GM06990 (cell line): ENCODE results near the gene DCST2.

Experiments used
- DNase-seq: peaks from one replicate; pipeline ENCODE4 v3.0.0-alpha.2; 2011; ENCODE audit not compliant: insufficient read length; ENCODE audit errors: extremely low read depth
- H3K27me3 ChIP-seq: replicated peaks from 2 replicates; pipeline ENCODE4 v1.6.0; 2011; ENCODE audit warnings: low read length; ENCODE audit not compliant: control insufficient read depth, insufficient read depth
- H3K36me3 ChIP-seq: 2 replicates; pipeline ENCODE4 v1.5.1; 2011; ENCODE audit warnings: low read length; ENCODE audit not compliant: control insufficient read depth, insufficient read depth
- H3K4me3 ChIP-seq: replicated peaks from 2 replicates; pipeline ENCODE4 v1.5.1; 2011; ENCODE audit warnings: low read depth, mild to moderate bottlenecking, control low read depth, low read length
- CTCF ChIP-seq: IDR thresholded peaks from 2 replicates; pipeline ENCODE4 v1.5.1; 2011; ENCODE audit warnings: low read length, control low read depth, mild to moderate bottlenecking, inconsistent platforms; ENCODE audit not compliant: insufficient read depth, poor library complexity, severe bottlenecking

The DCST2 gene

GRCh38 chr1:155061381-155062150 lies 28.0 kb upstream of the DCST2 start:
- DNase-seq: peak; percentile 85
- Histone ChIP-seq H3K36me3 (no peaks in the 10 kb centered on the region), H3K4me3 (peak overlapping the region; percentile 38), H3K27me3 (no peaks in the 10 kb centered on the region)
- peak; percentile 98 for TF ChIP-seq CTCF

- TF ChIP-seq CTCF: no peak
- H3K4me3 ChIP-seq: no peak overlapping the region
- H3K27me3 ChIP-seq: no peaks in the 10 kb centered on the region
- no peak for DNase-seq
- H3K36me3 ChIP-seq: no peaks in the 10 kb centered on the region
Measured at GRCh38 chr1:155060736-155061135, 27.2 kb upstream of the DCST2 start.

GRCh38 chr1:155057788-155058211 lies 24.2 kb upstream of the DCST2 start:
- peak; percentile 1 for TF ChIP-seq CTCF
- Histone ChIP-seq H3K27me3 (no peaks in the 10 kb centered on the region), H3K36me3 (no peaks in the 10 kb centered on the region), H3K4me3 (no peak overlapping the region)
- DNase-seq: no peak

GRCh38 chr1:155057104-155057503 lies 23.5 kb upstream of the DCST2 start:
- Histone ChIP-seq H3K27me3 (no peaks in the 10 kb centered on the region), H3K4me3 (no peak overlapping the region), H3K36me3 (no peaks in the 10 kb centered on the region)
- DNase-seq: no peak
- TF ChIP-seq CTCF: no peak

GRCh38 chr1:155053531-155054105 lies 20.0 kb upstream of the DCST2 start:
- no peak for DNase-seq
- Histone ChIP-seq H3K36me3 (no peaks in the 10 kb centered on the region), H3K27me3 (no peaks in the 10 kb centered on the region), H3K4me3 (no peak overlapping the region)
- TF ChIP-seq CTCF: no peak
